CD4-positive, alpha-beta T cell (primary cell): ENCODE results near the gene HLA-DOB. TPM values are rescaled to one million over a fixed set of nuclear protein-coding genes. Genes with fewer than 3 reads are reported as not detected.

Experiments
- ATAC-seq: fragments of 200-7000 bp; cut with Tn5 transposase; one replicate; pipeline ENCODE4 v1.10.0; 2022; ENCODE audit warnings: mild to moderate bottlenecking; ENCODE audit not compliant: poor library complexity
- CTCF ChIA-PET: fragments of 350-600 bp; sonication (Branson Sonifier 250); formaldehyde crosslinking; loops from one replicate; lab custom pipeline; 2021; ENCODE audit warnings: antibody characterized with exemption, inconsistent platforms; lab: Charles Lee
- POLR2A ChIA-PET: fragments of 350-600 bp; sonication (Branson Sonifier 250); formaldehyde crosslinking; loops from one replicate; lab custom pipeline; 2021; ENCODE audit warnings: antibody characterized with exemption, inconsistent platforms; lab: Charles Lee
- DNase-seq, 14 experiments: peaks; one replicate each; pipeline ENCODE4 v3.0.0-alpha.2; 2013 to 2020; ENCODE audit warnings: mixed read lengths in 2 of 14
- H3K27ac ChIP-seq, 2 donors: one replicate each; pipeline versions ENCODE4 v1.5.1 to v1.7.0; 2013; ENCODE audit warnings: low read length in 2 of 2, low read depth in 1 of 2, mild to moderate bottlenecking in 1 of 2
- H3K27me3 ChIP-seq, 2 experiments: 1 replicate in 1 of 2; 2 replicates in 1 of 2; pipeline versions ENCODE4 v1.6.1 to v1.7.0; 2013; ENCODE audit warnings: low read length in 2 of 2, control low read depth in 1 of 2, mild to moderate bottlenecking in 1 of 2, moderate library complexity in 1 of 2; ENCODE audit not compliant: insufficient read depth in 2 of 2, control insufficient read depth in 1 of 2
- H3K36me3 ChIP-seq: one replicate; pipeline ENCODE4 v1.6.1; 2013; ENCODE audit warnings: low read length, control low read depth; ENCODE audit not compliant: insufficient read depth
- H3K4me1 ChIP-seq: one replicate; pipeline ENCODE4 v1.6.1; 2013; ENCODE audit warnings: low read length, control low read depth; ENCODE audit not compliant: insufficient read depth
- H3K4me3 ChIP-seq: one replicate; pipeline ENCODE4 v1.5.1; 2013; ENCODE audit warnings: mild to moderate bottlenecking, low read length, moderate library complexity
- H3K9me3 ChIP-seq, 2 experiments: 1 replicate in 1 of 2; 2 replicates in 1 of 2; pipeline versions ENCODE4 v1.6.1 to v1.7.0; 2013; ENCODE audit warnings: low read length in 2 of 2, mild to moderate bottlenecking in 2 of 2, control low read depth in 1 of 2, moderate library complexity in 1 of 2; ENCODE audit not compliant: control insufficient read depth in 1 of 2, insufficient read depth in 1 of 2
- H3K27ac Mint-ChIP-seq: one replicate; pipeline ENCODE4 v1.8.0; 2020; ENCODE audit warnings: mixed read lengths
- H3K27me3 Mint-ChIP-seq: one replicate; pipeline ENCODE4 v1.8.0; 2021; ENCODE audit warnings: mixed read lengths
- H3K36me3 Mint-ChIP-seq: one replicate; pipeline ENCODE4 v1.8.0; 2021; ENCODE audit warnings: low read depth, mixed read lengths
- H3K4me1 Mint-ChIP-seq: one replicate; pipeline ENCODE4 v1.8.0; 2021; ENCODE audit warnings: low read depth, mixed read lengths
- H3K4me3 Mint-ChIP-seq: one replicate; pipeline ENCODE4 v1.8.0; 2020; ENCODE audit warnings: mild to moderate bottlenecking, mixed read lengths
- H3K9me3 Mint-ChIP-seq: one replicate; pipeline ENCODE4 v1.8.0; 2020; ENCODE audit warnings: mixed read lengths
- CTCF ChIP-seq: fragments of 200-600 bp; IDR thresholded peaks from one replicate; pipeline ENCODE4 v1.8.0; 2022; ENCODE audit warnings: antibody characterized with exemption, mild to moderate bottlenecking
- intact Hi-C, 2 experiments: fragments of 100-400 bp; cut with DNase I in 1 of 2; cut with micrococcal nuclease in 1 of 2; formaldehyde crosslinking; loops; one replicate each; pipeline versions ENCODE4 v1.15.1 to v1.9.0; 2023 to 2025; cut with DNase I, micrococcal nuclease
- total RNA-seq, 174 experiments: library from RNA in 2 of 174; stranded (reverse) in 2 of 174; gene quantifications; one replicate each; pipeline ENCODE4 v1.2.3 and lab custom pipeline; 2021 to 2026

HLA-DOB gene
- total RNA-seq, 2 experiments from 2014 or later, result 2.9 to 3.2 TPM

DNA sequence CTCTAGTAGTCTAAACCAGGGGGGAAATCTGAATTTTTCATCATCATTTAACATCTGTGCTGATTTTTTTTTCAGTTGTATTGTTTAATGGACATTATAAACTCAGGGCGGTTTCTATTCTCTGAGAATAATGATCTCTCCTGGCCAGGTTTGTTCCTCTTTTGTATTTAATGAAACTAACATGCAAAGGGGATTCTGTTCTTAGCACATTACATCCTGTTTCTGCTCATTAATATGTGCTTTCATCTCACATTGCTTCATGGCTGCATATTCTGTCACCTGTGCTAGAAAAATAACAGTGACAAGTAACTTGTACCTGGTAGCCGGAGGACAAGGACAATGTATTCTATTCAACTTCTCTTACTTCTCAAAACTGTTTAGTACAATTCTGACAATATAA is 806 bp downstream of the HLA-DOB start:
- no peaks in the 10 kb centered on the region for H3K36me3 ChIP-seq
- CTCF ChIA-PET, result no interaction called here
- Mint-ChIP-seq H3K4me1 (no peaks in the 10 kb centered on the region), H3K36me3 (no peaks in the 10 kb centered on the region), H3K27me3 (no peaks in the 10 kb centered on the region), H3K27ac (no peak overlapping the region), H3K9me3 (no peaks in the 10 kb centered on the region), H3K4me3 (no peak overlapping the region)
- H3K9me3 ChIP-seq, result no peaks in the 10 kb centered on the region
- ATAC-seq (no peak), DNase-seq (no peak)
- no peaks in the 10 kb centered on the region for H3K27me3 ChIP-seq
- intact Hi-C loops, result no loop called here
- no peak overlapping the region for H3K4me3 ChIP-seq
- POLR2A ChIA-PET, result no interaction called here
- TF ChIP-seq CTCF, result no peak
- no peaks in the 10 kb centered on the region for H3K4me1 ChIP-seq
- no peak overlapping the region for H3K27ac ChIP-seq

GRCh38 chr6:32815115-32815514 is 1.7 kb downstream of the HLA-DOB start:
- Mint-ChIP-seq H3K4me3 (no peak overlapping the region), H3K4me1 (no peaks in the 10 kb centered on the region), H3K36me3 (no peaks in the 10 kb centered on the region), H3K27me3 (no peaks in the 10 kb centered on the region), H3K9me3 (no peaks in the 10 kb centered on the region), H3K27ac (no peak overlapping the region)
- Histone ChIP-seq H3K4me1 (no peaks in the 10 kb centered on the region), H3K4me3 (no peak overlapping the region), H3K27ac (no peak overlapping the region), H3K36me3 (no peaks in the 10 kb centered on the region), H3K27me3 (no peaks in the 10 kb centered on the region), H3K9me3 (no peaks in the 10 kb centered on the region)
- ChIA-PET CTCF (no interaction called here), POLR2A (no interaction called here)
- no peak for TF ChIP-seq CTCF
- intact Hi-C loops, result no loop called here
- ATAC-seq (no peak), DNase-seq (no peak)

DNA sequence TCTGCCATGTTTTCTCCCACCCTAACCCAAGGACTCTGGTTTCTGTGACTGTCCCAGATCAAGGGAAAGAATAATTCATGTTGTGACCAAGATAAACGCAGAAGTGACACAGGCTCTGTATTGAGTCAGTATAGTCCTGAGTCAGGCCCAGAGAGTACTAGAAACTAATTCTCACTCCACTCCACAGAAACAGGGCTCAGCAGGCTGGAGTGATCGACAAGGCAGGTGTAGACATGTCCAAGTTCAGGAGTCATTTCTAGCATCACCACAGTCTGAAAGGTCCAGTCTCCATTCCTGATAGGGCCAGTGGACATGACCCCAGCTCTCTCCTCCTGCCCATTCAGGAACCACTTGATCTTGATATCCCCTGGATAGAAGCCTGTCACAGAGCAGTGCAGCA is 2.7 kb downstream of the HLA-DOB start:
- Histone ChIP-seq H3K27me3 (no peaks in the 10 kb centered on the region), H3K4me3 (no peak overlapping the region), H3K36me3 (no peaks in the 10 kb centered on the region), H3K27ac (no peak overlapping the region), H3K4me1 (no peaks in the 10 kb centered on the region), H3K9me3 (no peaks in the 10 kb centered on the region)
- no peak for TF ChIP-seq CTCF
- ATAC-seq, result no peak
- DNase-seq, result no peak
- Mint-ChIP-seq H3K4me1 (no peaks in the 10 kb centered on the region), H3K4me3 (no peak overlapping the region), H3K36me3 (no peaks in the 10 kb centered on the region), H3K9me3 (no peaks in the 10 kb centered on the region), H3K27ac (no peak overlapping the region), H3K27me3 (no peaks in the 10 kb centered on the region)
- intact Hi-C loops, result no loop called here
- ChIA-PET CTCF (no interaction called here), POLR2A (no interaction called here)
